SK-N-SH treated with all-trans-retinoic acid at 6 μM for 48 hours (cell line): ENCODE results near the gene YIPF2.

ENCODE experiments used
- ARNTL ChIP-seq: fragments of 450-650 bp; formaldehyde crosslinking; IDR thresholded peaks from 2 replicates; pipeline ENCODE4 v1.5.0; 2020; ENCODE audit warnings: low read depth, mild to moderate bottlenecking, moderate library complexity, borderline replicate concordance
- GLIS3 ChIP-seq: fragments of 250-450 bp; sonication (Bioruptor Pico); IDR thresholded peaks from 2 replicates; pipeline ENCODE4 v1.5.0; 2020; ENCODE audit warnings: mild to moderate bottlenecking, moderate library complexity
- RARB ChIP-seq: fragments of 250-450 bp; sonication (Bioruptor Pico); IDR thresholded peaks from 2 replicates; pipeline ENCODE4 v1.8.0; 2021; ENCODE audit warnings: mild to moderate bottlenecking, moderate library complexity
- TCF4 ChIP-seq: fragments of 250-450 bp; sonication (Bioruptor Pico); IDR thresholded peaks from 2 replicates; pipeline ENCODE4 v1.8.0; 2021; ENCODE audit warnings: mild to moderate bottlenecking, moderate library complexity, borderline replicate concordance
- ZC3H10 ChIP-seq: fragments of 250-450 bp; sonication (Bioruptor Pico); IDR thresholded peaks from 2 replicates; pipeline ENCODE4 v1.5.1; 2021; ENCODE audit warnings: mild to moderate bottlenecking, moderate library complexity
- ZNF8 ChIP-seq: fragments of 450-650 bp; formaldehyde crosslinking; IDR thresholded peaks from 2 replicates; pipeline ENCODE4 v1.5.0; 2020; ENCODE audit warnings: mild to moderate bottlenecking, moderate library complexity
- TF ChIP-seq, protein P1 (sequence below): fragments of 250-450 bp; sonication (Bioruptor Pico); IDR thresholded peaks from 2 replicates; pipeline ENCODE4 v1.8.0; 2020; ENCODE audit warnings: mild to moderate bottlenecking, moderate library complexity, borderline replicate concordance
- TF ChIP-seq, protein P2 (sequence below): fragments of 250-450 bp; sonication (Bioruptor Pico); IDR thresholded peaks from 2 replicates; pipeline ENCODE4 v1.5.1; 2020; ENCODE audit warnings: low read depth, mild to moderate bottlenecking, moderate library complexity

DNA sequence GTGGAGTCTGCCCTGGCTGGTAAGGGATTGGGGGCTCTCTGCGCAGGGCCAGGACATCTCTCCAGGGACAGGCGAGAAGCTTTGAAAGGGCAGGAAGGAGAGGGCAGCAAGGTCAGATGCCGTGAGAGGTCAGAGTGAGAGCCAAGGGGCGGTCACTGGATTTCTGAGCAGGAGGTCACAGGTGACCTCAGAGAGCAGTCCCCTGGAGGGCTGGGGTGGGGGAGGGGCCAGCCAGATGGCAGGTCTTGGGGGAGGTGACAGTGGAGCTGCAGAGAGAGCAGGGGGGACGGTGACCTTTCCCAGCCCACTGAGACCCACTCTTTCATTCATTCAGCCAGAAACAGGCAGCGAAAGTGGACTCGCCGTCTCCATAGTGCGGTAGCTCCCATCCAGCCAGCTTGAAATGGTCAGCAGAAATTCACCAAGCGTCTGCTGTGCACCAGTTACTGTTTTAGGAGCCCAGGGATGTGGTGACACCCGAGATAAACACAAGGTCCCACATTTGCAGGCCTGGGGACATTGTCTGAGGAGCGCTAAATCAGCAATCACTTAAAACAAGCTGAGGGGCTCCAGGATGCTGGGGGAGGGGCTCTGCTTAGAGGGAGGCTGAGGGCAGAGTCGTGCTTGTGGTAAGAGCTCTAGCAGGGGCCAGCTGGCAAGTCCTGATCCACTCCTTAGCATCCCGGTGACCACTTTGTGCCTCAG is 46.9 kb downstream of the YIPF2 start:
- TF ChIP-seq ARNTL (CRISPR knock-in tag) (no peak), ZC3H10 (CRISPR knock-in tag) (no peak), GLIS3 (CRISPR knock-in tag) (no peak), TCF4 (CRISPR knock-in tag) (no peak), RARB (CRISPR knock-in tag) (no peak), ZNF8 (CRISPR knock-in tag) (no peak)
- TF ChIP-seq, protein P1, sequence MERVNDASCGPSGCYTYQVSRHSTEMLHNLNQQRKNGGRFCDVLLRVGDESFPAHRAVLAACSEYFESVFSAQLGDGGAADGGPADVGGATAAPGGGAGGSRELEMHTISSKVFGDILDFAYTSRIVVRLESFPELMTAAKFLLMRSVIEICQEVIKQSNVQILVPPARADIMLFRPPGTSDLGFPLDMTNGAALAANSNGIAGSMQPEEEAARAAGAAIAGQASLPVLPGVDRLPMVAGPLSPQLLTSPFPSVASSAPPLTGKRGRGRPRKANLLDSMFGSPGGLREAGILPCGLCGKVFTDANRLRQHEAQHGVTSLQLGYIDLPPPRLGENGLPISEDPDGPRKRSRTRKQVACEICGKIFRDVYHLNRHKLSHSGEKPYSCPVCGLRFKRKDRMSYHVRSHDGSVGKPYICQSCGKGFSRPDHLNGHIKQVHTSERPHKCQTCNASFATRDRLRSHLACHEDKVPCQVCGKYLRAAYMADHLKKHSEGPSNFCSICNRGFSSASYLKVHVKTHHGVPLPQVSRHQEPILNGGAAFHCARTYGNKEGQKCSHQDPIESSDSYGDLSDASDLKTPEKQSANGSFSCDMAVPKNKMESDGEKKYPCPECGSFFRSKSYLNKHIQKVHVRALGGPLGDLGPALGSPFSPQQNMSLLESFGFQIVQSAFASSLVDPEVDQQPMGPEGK (CRISPR knock-in tag): no peak
- TF ChIP-seq, protein P2, sequence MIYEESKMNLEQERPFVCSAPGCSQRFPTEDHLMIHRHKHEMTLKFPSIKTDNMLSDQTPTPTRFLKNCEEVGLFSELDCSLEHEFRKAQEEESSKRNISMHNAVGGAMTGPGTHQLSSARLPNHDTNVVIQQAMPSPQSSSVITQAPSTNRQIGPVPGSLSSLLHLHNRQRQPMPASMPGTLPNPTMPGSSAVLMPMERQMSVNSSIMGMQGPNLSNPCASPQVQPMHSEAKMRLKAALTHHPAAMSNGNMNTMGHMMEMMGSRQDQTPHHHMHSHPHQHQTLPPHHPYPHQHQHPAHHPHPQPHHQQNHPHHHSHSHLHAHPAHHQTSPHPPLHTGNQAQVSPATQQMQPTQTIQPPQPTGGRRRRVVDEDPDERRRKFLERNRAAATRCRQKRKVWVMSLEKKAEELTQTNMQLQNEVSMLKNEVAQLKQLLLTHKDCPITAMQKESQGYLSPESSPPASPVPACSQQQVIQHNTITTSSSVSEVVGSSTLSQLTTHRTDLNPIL (CRISPR knock-in tag): no peak
